ENCODE data around the gene QRFP.

GRCh38 chr9:130921300-130921988, 24.8 kb upstream of the QRFP start:
- TF ChIP-seq, protein P1, sequence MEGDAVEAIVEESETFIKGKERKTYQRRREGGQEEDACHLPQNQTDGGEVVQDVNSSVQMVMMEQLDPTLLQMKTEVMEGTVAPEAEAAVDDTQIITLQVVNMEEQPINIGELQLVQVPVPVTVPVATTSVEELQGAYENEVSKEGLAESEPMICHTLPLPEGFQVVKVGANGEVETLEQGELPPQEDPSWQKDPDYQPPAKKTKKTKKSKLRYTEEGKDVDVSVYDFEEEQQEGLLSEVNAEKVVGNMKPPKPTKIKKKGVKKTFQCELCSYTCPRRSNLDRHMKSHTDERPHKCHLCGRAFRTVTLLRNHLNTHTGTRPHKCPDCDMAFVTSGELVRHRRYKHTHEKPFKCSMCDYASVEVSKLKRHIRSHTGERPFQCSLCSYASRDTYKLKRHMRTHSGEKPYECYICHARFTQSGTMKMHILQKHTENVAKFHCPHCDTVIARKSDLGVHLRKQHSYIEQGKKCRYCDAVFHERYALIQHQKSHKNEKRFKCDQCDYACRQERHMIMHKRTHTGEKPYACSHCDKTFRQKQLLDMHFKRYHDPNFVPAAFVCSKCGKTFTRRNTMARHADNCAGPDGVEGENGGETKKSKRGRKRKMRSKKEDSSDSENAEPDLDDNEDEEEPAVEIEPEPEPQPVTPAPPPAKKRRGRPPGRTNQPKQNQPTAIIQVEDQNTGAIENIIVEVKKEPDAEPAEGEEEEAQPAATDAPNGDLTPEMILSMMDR (IDR thresholded peaks at IDR 0.05; ENCODE audit: low read depth, low read length): no peak
- no peak for TF ChIP-seq EZH2phosphoT487 (IDR thresholded peaks at IDR 0.05; ENCODE audit: low read depth)
